ENCODE data around the gene DPPA2. TPM values are rescaled to one million over a fixed set of nuclear protein-coding genes. Genes with fewer than 3 reads are reported as not detected.
"Not testable (repeated sequence)": the region's sequence is repeated elsewhere in the genome, so short reads cannot be mapped to it uniquely, and the experiment has no call there.

Gene DPPA2, protein sequence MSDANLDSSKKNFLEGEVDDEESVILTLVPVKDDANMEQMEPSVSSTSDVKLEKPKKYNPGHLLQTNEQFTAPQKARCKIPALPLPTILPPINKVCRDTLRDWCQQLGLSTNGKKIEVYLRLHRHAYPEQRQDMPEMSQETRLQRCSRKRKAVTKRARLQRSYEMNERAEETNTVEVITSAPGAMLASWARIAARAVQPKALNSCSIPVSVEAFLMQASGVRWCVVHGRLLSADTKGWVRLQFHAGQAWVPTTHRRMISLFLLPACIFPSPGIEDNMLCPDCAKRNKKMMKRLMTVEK
- not detected for total RNA-seq
- polyA plus RNA-seq, result not detected
- long read RNA-seq, donor 1, result 0 reads
- long read RNA-seq, donor 2, result 0 reads
- long read RNA-seq, donor 3, result 0 reads
- long read RNA-seq, donor 4, result 0 reads

DNA sequence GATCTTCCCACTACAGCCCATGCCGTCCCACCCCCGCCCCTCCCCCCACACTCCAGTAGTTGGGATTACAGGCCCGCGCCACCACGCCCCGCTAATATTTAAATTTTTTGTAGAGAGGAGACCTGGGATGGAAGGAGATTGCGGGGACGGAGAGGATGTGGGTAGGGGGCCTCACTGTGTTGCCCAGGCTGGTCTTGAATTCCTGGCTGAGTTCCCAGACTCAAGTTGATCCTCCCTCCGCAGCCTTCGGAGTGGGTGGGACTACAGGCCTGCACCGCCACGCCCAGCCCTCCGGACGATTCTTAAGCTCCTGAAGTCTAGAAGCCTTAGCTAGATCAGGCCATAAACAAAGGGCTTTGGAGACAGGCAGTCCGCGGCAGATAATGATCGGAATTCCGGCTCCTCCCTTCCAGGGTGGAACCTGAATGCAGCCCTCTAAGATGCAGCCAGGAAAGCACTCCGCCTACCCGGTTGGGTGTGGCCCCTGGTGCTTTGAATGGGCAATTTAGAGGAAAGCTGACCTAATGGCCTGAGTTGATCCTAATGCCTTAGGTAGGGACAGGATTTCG, at the start of gene DPPA2:
Gene DPPA2, minus strand, starts transcription at position 356 of the 569 bp plus-strand sequence. CDS start 1,975 bp downstream, outside the sequence.
- H3K9me3 ChIP-seq (ENCODE audit: control insufficient read depth, low read length), result no peaks in the 10 kb centered on the region
- no peak for ATAC-seq
- H3K4me3 ChIP-seq (ENCODE audit: low read length), result no peak within 1 kb of the TSS
- WGBS, result 84% methylated on average over 21 of the region's 21 CpGs
- intact Hi-C loops (cut with DNase I), result no loop called here
- H3K27ac ChIP-seq (ENCODE audit: low read length), result no peak within 1 kb of the TSS
- no peaks in the 10 kb centered on the region for H3K27me3 ChIP-seq (ENCODE audit: control insufficient read depth, insufficient read depth)
- DNase-seq, result no peak
- H3K4me1 ChIP-seq (ENCODE audit: control insufficient read depth, insufficient read depth, low read length), result no peaks in the 10 kb centered on the region

DNA sequence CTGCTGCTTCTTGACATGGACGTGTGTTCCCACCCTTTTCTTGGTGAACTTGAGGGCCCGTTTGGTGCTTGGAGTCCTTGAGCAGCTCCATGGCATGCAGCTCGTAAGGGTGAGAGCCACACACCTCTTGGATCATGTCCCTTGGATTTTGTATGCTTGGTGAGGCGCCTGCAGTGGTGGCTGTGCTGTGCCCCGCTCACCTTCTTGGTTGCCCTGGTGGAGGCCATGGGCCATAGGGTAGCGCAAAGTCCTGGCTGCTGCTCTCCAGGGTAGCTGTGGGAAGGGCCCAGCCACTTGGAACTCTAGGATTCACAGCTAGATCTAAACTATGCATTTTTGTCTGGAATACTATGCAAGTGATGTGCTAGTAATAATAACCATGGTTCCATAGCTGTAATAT, 47.8 kb upstream of the DPPA2 start:
- WGBS, result 76% methylated on average over 6 of the region's 6 CpGs
- Histone ChIP-seq H3K9me3 (ENCODE audit: control insufficient read depth, low read length) (no peaks in the 10 kb centered on the region), H3K27ac (ENCODE audit: low read length) (no peak overlapping the region), H3K4me1 (ENCODE audit: control insufficient read depth, insufficient read depth, low read length) (no peaks in the 10 kb centered on the region), H3K4me3 (ENCODE audit: low read length) (no peak overlapping the region), H3K27me3 (ENCODE audit: control insufficient read depth, insufficient read depth) (no peaks in the 10 kb centered on the region)
- DNase-seq (no peak), ATAC-seq (no peak)
- intact Hi-C loops (cut with DNase I), result no loop called here

DNA sequence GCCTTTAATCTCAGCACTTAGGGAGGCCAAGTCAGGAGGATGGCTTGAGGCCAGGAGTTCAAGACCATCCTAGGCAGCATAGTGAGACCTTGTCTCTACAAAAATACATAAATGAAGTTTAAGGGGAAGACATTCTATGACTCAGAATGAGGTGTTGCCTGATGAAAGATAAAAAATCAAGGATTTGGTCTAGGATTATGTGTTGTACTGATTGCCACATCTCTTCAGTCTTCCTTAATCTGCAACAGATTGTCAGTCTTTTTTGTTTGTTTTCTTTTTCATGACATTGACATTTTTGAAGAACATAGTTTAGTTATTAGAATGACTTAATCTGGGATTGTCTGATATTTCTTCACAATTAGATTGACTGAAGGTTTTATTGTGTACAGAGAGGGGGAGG, 47.3 kb upstream of the DPPA2 start:
- Histone ChIP-seq H3K27me3 (ENCODE audit: control insufficient read depth, insufficient read depth) (no peaks in the 10 kb centered on the region), H3K4me3 (ENCODE audit: low read length) (no peak overlapping the region), H3K4me1 (ENCODE audit: control insufficient read depth, insufficient read depth, low read length) (no peaks in the 10 kb centered on the region), H3K9me3 (ENCODE audit: control insufficient read depth, low read length) (no peaks in the 10 kb centered on the region), H3K27ac (ENCODE audit: low read length) (no peak overlapping the region)
- DNase-seq (no peak), ATAC-seq (no peak)
- intact Hi-C loops (cut with DNase I), result no loop called here

DNA sequence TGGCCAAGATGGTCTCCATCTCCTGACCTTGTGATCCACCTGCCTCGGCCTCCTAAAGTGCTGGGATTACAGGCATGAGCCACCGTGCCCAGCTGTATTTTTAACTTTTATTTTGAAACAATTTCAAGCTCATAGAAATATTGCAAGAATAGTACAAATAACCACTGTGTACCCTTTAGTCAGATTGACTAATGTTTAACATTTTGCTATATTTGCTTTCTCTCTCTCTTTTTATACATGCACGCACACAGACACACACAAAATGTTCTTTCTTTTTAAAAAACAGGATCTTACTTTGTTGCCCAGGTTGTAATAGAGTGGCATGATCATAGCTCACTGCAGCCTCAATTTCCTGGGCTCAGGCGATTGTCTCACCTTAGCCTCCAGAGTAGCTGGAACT, 46.5 kb upstream of the DPPA2 start:
- ATAC-seq, result no peak
- intact Hi-C loops (cut with DNase I), result no loop called here
- no peaks in the 10 kb centered on the region for H3K9me3 ChIP-seq (ENCODE audit: control insufficient read depth, low read length)
- no peaks in the 10 kb centered on the region for H3K4me1 ChIP-seq (ENCODE audit: control insufficient read depth, insufficient read depth, low read length)
- no peaks in the 10 kb centered on the region for H3K27me3 ChIP-seq (ENCODE audit: control insufficient read depth, insufficient read depth)
- no peak overlapping the region for H3K27ac ChIP-seq (ENCODE audit: low read length)
- no peak for DNase-seq
- H3K4me3 ChIP-seq (ENCODE audit: low read length), result no peak overlapping the region
- WGBS, result 91% methylated on average over 4 of the region's 4 CpGs

DNA sequence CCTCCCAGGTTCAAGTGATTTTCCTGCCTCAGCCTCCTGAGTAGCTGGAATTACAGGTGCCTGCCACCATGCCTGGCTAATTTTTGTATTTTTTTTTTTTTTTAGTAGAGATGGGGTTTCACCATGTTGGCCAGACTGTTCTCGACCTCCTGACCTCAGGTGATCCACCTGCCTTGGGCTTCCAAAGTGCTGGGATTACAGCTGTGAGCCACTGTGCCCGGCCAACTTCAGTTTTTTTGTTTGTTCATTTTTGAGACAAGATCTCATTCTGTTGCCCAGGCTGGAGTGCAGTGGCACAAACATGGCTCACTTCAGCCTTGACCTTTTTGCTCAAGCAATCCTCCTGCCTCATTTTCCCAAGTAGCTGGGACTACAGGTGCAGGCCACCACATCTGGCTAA, 42.5 kb upstream of the DPPA2 start:
- intact Hi-C loops (cut with DNase I); DNase-seq; H3K9me3 ChIP-seq (ENCODE audit: control insufficient read depth, low read length); H3K27ac ChIP-seq (ENCODE audit: low read length); H3K27me3 ChIP-seq (ENCODE audit: control insufficient read depth, insufficient read depth); ATAC-seq; H3K4me3 ChIP-seq (ENCODE audit: low read length); H3K4me1 ChIP-seq (ENCODE audit: control insufficient read depth, insufficient read depth, low read length): not testable (repeated sequence)
- 75% methylated on average over 2 of the region's 2 CpGs for WGBS

DNA sequence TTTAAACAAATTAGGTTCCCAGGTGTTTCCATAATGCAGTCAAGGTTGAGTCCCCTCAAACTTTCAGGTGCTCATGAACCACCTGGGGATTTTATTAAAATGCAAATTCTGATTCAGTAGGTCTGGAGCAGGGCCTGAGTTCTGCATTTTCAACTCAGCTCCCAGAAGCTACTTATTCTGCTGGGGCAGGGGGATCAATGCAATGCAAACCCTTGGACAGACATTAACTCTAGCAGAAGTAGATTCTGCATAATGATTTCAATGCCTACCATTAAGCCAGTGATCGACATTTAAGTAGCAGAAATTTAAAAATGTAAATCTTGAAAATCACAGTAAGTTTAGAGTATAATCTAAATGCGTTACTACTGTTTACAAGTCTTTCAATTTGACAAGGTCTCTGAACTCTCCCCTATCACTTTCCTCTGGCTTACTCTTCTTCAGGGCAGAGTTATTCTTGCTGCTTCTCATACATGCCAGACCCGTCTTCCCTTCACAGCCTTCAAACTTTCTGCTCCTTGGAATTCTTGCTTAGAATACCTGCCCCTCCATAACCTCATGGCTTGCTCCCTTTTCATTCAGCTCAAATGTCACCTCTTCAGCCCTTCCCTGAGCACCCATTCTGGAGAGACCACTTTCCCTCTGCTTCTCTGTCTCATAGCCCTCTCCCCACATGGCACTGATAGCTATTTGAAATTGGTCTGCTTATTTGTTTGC, 40.3 kb upstream of the DPPA2 start:
- no peak for ATAC-seq
- WGBS, result 63% methylated on average over 3 of the region's 3 CpGs

DNA sequence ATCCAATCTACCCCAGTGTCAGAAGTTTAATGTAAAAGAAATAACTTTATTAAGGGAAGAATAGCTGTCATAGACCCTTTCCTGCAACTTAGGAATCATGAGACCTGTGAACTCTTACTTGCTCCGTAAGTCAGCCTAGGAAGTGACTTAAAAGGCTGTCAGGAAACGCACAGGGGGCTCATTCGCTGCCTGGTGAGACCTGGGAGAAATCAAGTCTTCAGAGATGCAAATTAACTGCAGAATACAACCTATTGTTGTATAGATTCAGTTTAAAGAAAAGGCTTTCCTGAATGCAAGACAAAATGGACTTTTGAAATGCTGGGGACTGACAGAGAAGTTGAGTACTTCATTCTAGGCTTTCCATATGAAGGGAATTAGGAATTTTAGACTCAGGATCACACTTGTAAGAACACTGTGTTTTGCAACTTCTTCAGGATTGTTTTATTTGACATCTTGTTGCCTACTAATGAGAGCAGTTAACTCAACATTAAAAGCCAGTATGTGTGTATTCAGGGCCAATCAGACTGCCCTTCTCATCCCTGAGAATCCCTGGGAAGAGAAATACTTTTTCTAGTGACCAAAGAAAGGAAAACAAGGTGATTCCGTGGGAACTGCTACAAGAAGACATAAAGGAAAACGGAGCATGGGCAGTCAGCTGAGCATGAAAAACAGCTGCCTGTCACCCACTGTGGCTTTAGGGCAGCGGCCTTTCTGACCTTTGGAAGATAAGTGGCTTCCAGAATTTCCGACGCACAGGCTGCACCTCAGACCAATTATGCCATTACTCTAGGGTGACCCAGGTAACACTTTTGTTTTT, 39.5 kb upstream of the DPPA2 start:
- 51% methylated on average over 8 of the region's 8 CpGs for WGBS
- Histone ChIP-seq H3K9me3 (ENCODE audit: control insufficient read depth, low read length) (no peaks in the 10 kb centered on the region), H3K27ac (ENCODE audit: low read length) (no peak overlapping the region), H3K4me1 (ENCODE audit: control insufficient read depth, insufficient read depth, low read length) (no peaks in the 10 kb centered on the region), H3K27me3 (ENCODE audit: control insufficient read depth, insufficient read depth) (no peaks in the 10 kb centered on the region), H3K4me3 (ENCODE audit: low read length) (no peak overlapping the region)
- intact Hi-C loops (cut with DNase I), result no loop called here
- ATAC-seq, result no peak
- no peak for DNase-seq

More for the DNA sequence above, 40.3 kb upstream of the DPPA2 start:
- Histone ChIP-seq H3K27me3 (ENCODE audit: control insufficient read depth, insufficient read depth) (no peaks in the 10 kb centered on the region), H3K4me3 (ENCODE audit: low read length) (no peak overlapping the region), H3K27ac (ENCODE audit: low read length) (no peak overlapping the region), H3K4me1 (ENCODE audit: control insufficient read depth, insufficient read depth, low read length) (no peaks in the 10 kb centered on the region), H3K9me3 (ENCODE audit: control insufficient read depth, low read length) (no peaks in the 10 kb centered on the region)
- intact Hi-C loops (cut with DNase I), result no loop called here
- no peak for DNase-seq

DNA sequence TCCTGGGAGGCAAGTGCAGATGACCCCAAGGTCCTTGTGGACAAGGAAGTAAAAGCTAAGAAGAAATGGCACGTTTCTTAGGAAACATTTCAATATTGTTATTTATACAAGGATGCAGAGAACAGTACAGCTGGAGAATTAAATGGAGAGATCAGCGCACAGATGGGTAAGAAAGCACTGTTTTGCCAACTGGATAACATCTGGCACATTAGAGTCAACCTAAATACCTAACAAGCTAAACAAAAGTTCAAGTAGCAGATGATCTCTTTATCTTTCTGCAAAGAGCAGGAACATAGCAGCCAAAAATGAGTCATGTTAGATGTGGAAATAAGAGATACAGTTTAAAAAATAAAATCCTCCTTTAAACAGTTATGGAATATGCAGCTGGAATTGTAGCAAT, 36.7 kb upstream of the DPPA2 start:
- no peak overlapping the region for H3K4me3 ChIP-seq (ENCODE audit: low read length)
- H3K4me1 ChIP-seq (ENCODE audit: control insufficient read depth, insufficient read depth, low read length), result no peaks in the 10 kb centered on the region
- WGBS, result 46% methylated on average over 2 of the region's 2 CpGs
- no peak for ATAC-seq
- no peaks in the 10 kb centered on the region for H3K9me3 ChIP-seq (ENCODE audit: control insufficient read depth, low read length)
- H3K27me3 ChIP-seq (ENCODE audit: control insufficient read depth, insufficient read depth), result no peaks in the 10 kb centered on the region
- no peak for DNase-seq
- no peak overlapping the region for H3K27ac ChIP-seq (ENCODE audit: low read length)
- intact Hi-C loops (cut with DNase I), result no loop called here

DNA sequence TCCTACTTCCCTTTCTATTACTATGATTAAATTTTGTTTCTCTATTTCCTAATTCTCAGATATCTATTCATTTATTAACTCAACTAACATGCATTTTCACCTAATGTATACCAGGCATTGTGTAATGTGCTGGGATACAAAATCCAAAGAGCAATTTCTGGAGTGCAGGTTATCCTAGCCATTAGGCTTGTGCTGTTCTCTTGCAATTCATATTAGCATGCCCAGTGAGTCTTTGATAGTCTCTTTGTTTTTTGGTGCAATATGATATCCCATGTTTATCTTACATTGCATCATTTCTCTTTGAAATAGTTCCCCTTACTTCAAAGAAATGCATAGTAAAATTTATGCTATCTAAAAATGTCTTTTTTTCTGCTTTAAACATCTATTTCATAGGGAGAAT, 34.9 kb upstream of the DPPA2 start:
- Histone ChIP-seq H3K27me3 (ENCODE audit: control insufficient read depth, insufficient read depth) (no peaks in the 10 kb centered on the region), H3K4me3 (ENCODE audit: low read length) (no peak overlapping the region), H3K4me1 (ENCODE audit: control insufficient read depth, insufficient read depth, low read length) (no peaks in the 10 kb centered on the region), H3K9me3 (ENCODE audit: control insufficient read depth, low read length) (no peaks in the 10 kb centered on the region), H3K27ac (ENCODE audit: low read length) (no peak overlapping the region)
- intact Hi-C loops (cut with DNase I), result no loop called here
- no peak for DNase-seq
- ATAC-seq, result no peak

DNA sequence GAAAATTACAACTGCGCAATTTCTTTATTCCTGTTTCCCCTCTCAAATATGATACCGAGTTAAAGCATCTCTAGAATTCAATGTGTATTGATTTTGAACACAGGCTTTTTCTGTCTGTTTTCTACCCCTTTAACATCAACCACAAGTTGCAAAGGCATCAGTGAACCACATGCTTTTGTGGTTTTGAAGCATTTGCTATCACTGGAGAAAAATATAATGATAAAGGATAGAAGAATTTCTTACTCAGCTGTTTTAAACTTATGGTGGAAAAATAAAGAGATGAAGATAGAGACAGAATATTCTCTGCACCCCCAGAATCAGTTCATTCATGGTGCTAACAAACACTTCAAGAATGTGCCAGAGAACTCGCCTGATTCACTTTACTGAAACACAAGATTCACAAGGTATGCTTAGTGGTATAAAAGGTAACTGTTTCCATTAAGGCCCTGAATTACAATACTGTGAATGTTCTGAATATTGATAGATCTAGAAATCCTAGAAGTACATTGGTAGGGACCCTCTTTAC, 30.5 kb upstream of the DPPA2 start:
- no peak for ATAC-seq
- H3K9me3 ChIP-seq (ENCODE audit: control insufficient read depth, low read length), result no peaks in the 10 kb centered on the region
- H3K4me3 ChIP-seq (ENCODE audit: low read length), result no peak overlapping the region
- H3K4me1 ChIP-seq (ENCODE audit: control insufficient read depth, insufficient read depth, low read length), result no peaks in the 10 kb centered on the region
- intact Hi-C loops (cut with DNase I), result no loop called here
- no peaks in the 10 kb centered on the region for H3K27me3 ChIP-seq (ENCODE audit: control insufficient read depth, insufficient read depth)
- DNase-seq, result no peak
- 83% methylated on average over 3 of the region's 3 CpGs for WGBS
- no peak overlapping the region for H3K27ac ChIP-seq (ENCODE audit: low read length)
